GM21367 (cell line): ENCODE data around the gene SND1.
"Not testable (repeated sequence)": the region's sequence is repeated elsewhere in the genome, so short reads cannot be mapped to it uniquely, and the experiment has no call there.

Experiments used
- ATAC-seq: cut with Tn5 transposase; IDR thresholded peaks from one replicate; pipeline ENCODE4 v1.9.1; 2021; ENCODE audit not compliant: unreplicated experiment

Gene SND1

GRCh38 chr7:127948312-127948711 is 296.3 kb downstream of the SND1 start:
- no peak for ATAC-seq

GRCh38 chr7:127948930-127949329 is 296.9 kb downstream of the SND1 start:
- no peak for ATAC-seq

- ATAC-seq, result no peak
Observed at GRCh38 chr7:127949769-127950222, 297.8 kb downstream of the SND1 start.

GRCh38 chr7:127950233-127950935 is 298.4 kb downstream of the SND1 start:
- ATAC-seq, result no peak

- no peak for ATAC-seq
Observed at GRCh38 chr7:127953423-127954356, 301.7 kb downstream of the SND1 start.

- no peak for ATAC-seq
Observed at GRCh38 chr7:127954357-127954748, 302.4 kb downstream of the SND1 start.

GRCh38 chr7:127955051-127955531 is 303.1 kb downstream of the SND1 start:
- no peak for ATAC-seq

- no peak for ATAC-seq
Observed at GRCh38 chr7:127957886-127958285, 305.9 kb downstream of the SND1 start.

GRCh38 chr7:127959770-127960169 is 307.8 kb downstream of the SND1 start:
- ATAC-seq, result no peak

- no peak for ATAC-seq
Observed at GRCh38 chr7:127961786-127962453, 309.9 kb downstream of the SND1 start.

GRCh38 chr7:127962589-127963361 is 310.8 kb downstream of the SND1 start:
- no peak for ATAC-seq

GRCh38 chr7:127963850-127964249 is 311.9 kb downstream of the SND1 start:
- not testable (repeated sequence) for ATAC-seq

GRCh38 chr7:127967281-127967680 is 315.3 kb downstream of the SND1 start:
- ATAC-seq, result no peak

- no peak for ATAC-seq
Observed at GRCh38 chr7:127968547-127968946, 316.6 kb downstream of the SND1 start.

GRCh38 chr7:127973832-127974231 is 321.8 kb downstream of the SND1 start:
- no peak for ATAC-seq

- no peak for ATAC-seq
Observed at GRCh38 chr7:127974446-127975035, 322.5 kb downstream of the SND1 start.

- ATAC-seq, result no peak
Observed at GRCh38 chr7:127976056-127976737, 324.2 kb downstream of the SND1 start.

GRCh38 chr7:127976738-127977120 is 324.7 kb downstream of the SND1 start:
- ATAC-seq, result no peak

- ATAC-seq, result no peak
Observed at GRCh38 chr7:127978421-127978820, 326.4 kb downstream of the SND1 start.
